T follicular helper cell (primary cell): ENCODE results near the gene UBQLN3.
A peak's percentile ranks its signal among the peaks of the same experiment; 100 is the strongest.

Experiments
- DNase-seq: peaks from one replicate; pipeline ENCODE4 v3.0.0-alpha.2; 2020; ENCODE audit warnings: low read depth

The UBQLN3 gene

GRCh38 chr11:5505363-5506048 is 4.3 kb downstream of the UBQLN3 start:
- DNase-seq, result no peak

GRCh38 chr11:5504403-5504921 is 5.3 kb downstream of the UBQLN3 start:
- no peak for DNase-seq

GRCh38 chr11:5500393-5500801 is 9.4 kb downstream of the UBQLN3 start:
- DNase-seq, result no peak

GRCh38 chr11:5499671-5500070 is 10.1 kb downstream of the UBQLN3 start:
- DNase-seq, result no peak

GRCh38 chr11:5489576-5490357 is 20.0 kb downstream of the UBQLN3 start:
- no peak for DNase-seq

GRCh38 chr11:5488798-5489399 is 20.9 kb downstream of the UBQLN3 start:
- DNase-seq, result no peak

- no peak for DNase-seq
Measured at GRCh38 chr11:5488385-5488784, 21.4 kb downstream of the UBQLN3 start, which contains the start of gene OR52D1. Gene OR52D1, plus strand, starts transcription at chr11:5488685. Its CDS starts 22 bp downstream, at chr11:5488707.

- no peak for DNase-seq
Measured at GRCh38 chr11:5486421-5486820, 23.3 kb downstream of the UBQLN3 start.

- no peak for DNase-seq
Measured at GRCh38 chr11:5486003-5486402, 23.8 kb downstream of the UBQLN3 start.

GRCh38 chr11:5476186-5476819 is 33.5 kb downstream of the UBQLN3 start:
- DNase-seq, result peak; percentile 5

- DNase-seq, result no peak
Measured at GRCh38 chr11:5473921-5474320, 35.8 kb downstream of the UBQLN3 start.

GRCh38 chr11:5467527-5467926 is 42.2 kb downstream of the UBQLN3 start:
- no peak for DNase-seq

- no peak for DNase-seq
Measured at GRCh38 chr11:5460983-5461621, 48.7 kb downstream of the UBQLN3 start.
